Neuronal stem cell (in vitro differentiated cells): ENCODE measurements around the gene PKHD1.

ENCODE experiments used
- DNase-seq: peaks from one replicate; pipeline ENCODE4 v3.0.0-alpha.2; 2013; ENCODE audit warnings: low spot score
- H2AFZ ChIP-seq: one replicate; pipeline ENCODE4 v1.6.1; 2013; ENCODE audit warnings: mild to moderate bottlenecking, low read length, inconsistent platforms
- H2AK5ac ChIP-seq: 2 replicates; pipeline ENCODE4 v1.6.1; 2013; ENCODE audit warnings: low read depth, mild to moderate bottlenecking, inconsistent platforms, low read length, moderate library complexity, mixed read lengths
- H2BK120ac ChIP-seq: 2 replicates; pipeline ENCODE4 v1.6.1; 2013; ENCODE audit warnings: low read depth, mild to moderate bottlenecking, inconsistent platforms, low read length, moderate library complexity, mixed read lengths
- H2BK12ac ChIP-seq: one replicate; pipeline ENCODE4 v1.6.1; 2013; ENCODE audit warnings: low read length, inconsistent platforms
- H2BK15ac ChIP-seq: 2 replicates; pipeline ENCODE4 v1.6.1; 2013; ENCODE audit warnings: mild to moderate bottlenecking, low read length, inconsistent platforms, mixed read lengths
- H2BK5ac ChIP-seq: one replicate; pipeline ENCODE4 v1.6.1; 2013; ENCODE audit warnings: inconsistent platforms, mild to moderate bottlenecking, low read length, moderate library complexity
- H3K14ac ChIP-seq: one replicate; pipeline ENCODE4 v1.6.1; 2013; ENCODE audit warnings: low read length, inconsistent platforms
- H3K18ac ChIP-seq: 2 replicates; pipeline ENCODE4 v1.6.1; 2013; ENCODE audit warnings: low read length, inconsistent platforms
- H3K23ac ChIP-seq: 2 replicates; pipeline ENCODE4 v1.6.1; 2013; ENCODE audit warnings: low read depth, mild to moderate bottlenecking, mixed read lengths, low read length, inconsistent platforms; ENCODE audit not compliant: poor library complexity
- H3K27ac ChIP-seq: replicated peaks from 3 replicates; pipeline ENCODE4 v1.5.1; 2013; ENCODE audit warnings: low read length, inconsistent platforms
- H3K27me3 ChIP-seq, 3 experiments: 2 replicates each; pipeline ENCODE4 v1.6.1; 2013; ENCODE audit warnings: low read length in 3 of 3, mild to moderate bottlenecking in 2 of 3, inconsistent platforms in 1 of 3, low read depth in 1 of 3, mixed read lengths in 1 of 3, moderate library complexity in 1 of 3; ENCODE audit not compliant: control insufficient read depth in 3 of 3, insufficient read depth in 3 of 3
- H3K36me3 ChIP-seq, 2 donors: replicated peaks in 1 of 2; 2 replicates each; pipeline ENCODE4 v1.6.1; 2013; ENCODE audit warnings: low read length in 2 of 2; ENCODE audit not compliant: control insufficient read depth in 2 of 2, insufficient read depth in 2 of 2
- H3K4ac ChIP-seq: 2 replicates; pipeline ENCODE4 v1.6.1; 2013; ENCODE audit warnings: inconsistent platforms, mild to moderate bottlenecking, low read length, moderate library complexity
- H3K4me1 ChIP-seq, 2 donors: 1 replicate in 1 of 2; 2 replicates in 1 of 2; pipeline ENCODE4 v1.6.1; 2013; ENCODE audit warnings: low read length in 2 of 2, low read depth in 1 of 2; ENCODE audit not compliant: control insufficient read depth in 2 of 2, insufficient read depth in 1 of 2
- H3K4me2 ChIP-seq: one replicate; pipeline ENCODE4 v1.6.1; 2013; ENCODE audit warnings: mild to moderate bottlenecking, low read length, inconsistent platforms; ENCODE audit not compliant: insufficient read depth, poor library complexity, severe bottlenecking
- H3K4me3 ChIP-seq, 2 donors: 2 replicates each; pipeline ENCODE4 v1.5.1; 2013; ENCODE audit warnings: low read length in 2 of 2, mild to moderate bottlenecking in 2 of 2, inconsistent platforms in 1 of 2, moderate library complexity in 1 of 2
- H3K79me1 ChIP-seq: one replicate; pipeline ENCODE4 v1.6.1; 2013; ENCODE audit warnings: low read depth, mild to moderate bottlenecking, inconsistent platforms, low read length, moderate library complexity
- H3K9ac ChIP-seq: one replicate; pipeline ENCODE4 v1.6.1; 2013; ENCODE audit warnings: mild to moderate bottlenecking, low read depth, low read length, inconsistent platforms; ENCODE audit not compliant: poor library complexity
- H3K9me3 ChIP-seq, 2 donors: replicated peaks in 1 of 2; 2 replicates each; pipeline versions ENCODE3 to v1.6.1; 2013; ENCODE audit warnings: low read length in 2 of 2, mild to moderate bottlenecking in 2 of 2, inconsistent platforms in 1 of 2, low read depth in 1 of 2, mixed read lengths in 1 of 2, moderate library complexity in 1 of 2; ENCODE audit not compliant: control insufficient read depth in 2 of 2, insufficient read depth in 1 of 2
- H4K8ac ChIP-seq: one replicate; pipeline ENCODE4 v1.6.1; 2013; ENCODE audit warnings: low read depth, mild to moderate bottlenecking, inconsistent platforms, low read length, moderate library complexity
- H4K91ac ChIP-seq: one replicate; pipeline ENCODE4 v1.6.1; 2013; ENCODE audit warnings: low read length, low read depth, mild to moderate bottlenecking, inconsistent platforms; ENCODE audit not compliant: poor library complexity
- WGBS, 2 donors: extraction: QIAGEN DNeasy Blood & Tissue Kit; methylation state at CpG; one replicate each; pipeline ENCODE4 v1.1.7; 2013; ENCODE audit warnings: missing lambda C conversion rate in 2 of 2, mixed read lengths in 1 of 2; ENCODE audit not compliant: insufficient read length in 2 of 2, insufficient replicate concordance in 1 of 2; ENCODE audit errors: extremely low coverage in 2 of 2; 5-methylcytosine and 5-hydroxymethylcytosine counted together

PKHD1 gene

GRCh38 chr6:51654647-51655046 is 432.8 kb downstream of the PKHD1 start:
- H4K91ac ChIP-seq, result no peak overlapping the region
- H3K14ac ChIP-seq, result no peak overlapping the region
- no peak overlapping the region for H3K4ac ChIP-seq
- WGBS, 2 donors, result no CpG with 5 or more reads among the region's 5 CpGs
- DNase-seq, result no peak
- H3K9ac ChIP-seq, result no peak overlapping the region
- H3K27ac ChIP-seq, result no peak overlapping the region
- no peak overlapping the region for H4K8ac ChIP-seq
- no peak overlapping the region for H3K18ac ChIP-seq
- no peaks in the 10 kb centered on the region for H3K9me3 ChIP-seq
- H2BK15ac ChIP-seq, result no peak overlapping the region
- H2BK120ac ChIP-seq, result no peak overlapping the region
- no peak overlapping the region for H2AFZ ChIP-seq
- no peak overlapping the region for H3K23ac ChIP-seq
- H2BK12ac ChIP-seq, result no peak overlapping the region
- H3K27me3 ChIP-seq, result no peaks in the 10 kb centered on the region
- no peak overlapping the region for H2BK5ac ChIP-seq
- H3K4me3 ChIP-seq, result no peak overlapping the region
- H3K4me1 ChIP-seq, result no peaks in the 10 kb centered on the region
- no peak overlapping the region for H3K4me2 ChIP-seq
- H3K36me3 ChIP-seq, result no peaks in the 10 kb centered on the region
- H2AK5ac ChIP-seq, result no peak overlapping the region
- H3K79me1 ChIP-seq, result no peaks in the 10 kb centered on the region

DNA sequence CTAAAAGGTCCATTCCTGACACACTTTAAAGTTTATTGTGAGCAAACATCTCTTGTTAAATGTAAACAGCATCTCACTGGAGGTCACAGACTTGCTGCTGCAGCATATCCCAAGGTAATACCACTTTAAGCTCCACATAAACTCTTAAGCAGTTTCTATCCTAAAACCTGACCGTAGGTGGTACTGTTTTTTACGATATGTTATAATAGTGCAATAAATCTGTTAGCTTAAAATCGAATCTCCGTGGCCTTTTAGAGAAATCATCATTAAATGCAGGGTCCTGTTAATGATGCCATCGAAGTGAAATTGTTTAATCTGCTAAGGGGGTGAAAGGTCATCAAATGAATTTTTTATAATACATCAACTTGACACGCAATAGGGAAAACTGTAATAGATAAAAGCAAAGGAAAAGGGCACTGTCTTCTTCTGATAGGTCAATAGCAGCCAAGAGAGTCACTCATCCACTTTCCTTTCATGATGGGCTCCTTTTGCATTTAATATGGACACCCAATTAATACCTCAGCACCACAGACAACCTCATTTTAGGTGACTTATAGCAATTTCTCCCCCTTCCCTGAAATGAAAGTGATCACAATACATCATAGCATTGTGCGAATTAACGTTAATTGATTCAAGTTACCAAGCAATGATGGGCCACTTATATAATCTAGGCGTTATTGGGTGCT is 436.1 kb downstream of the PKHD1 start:
- no peaks in the 10 kb centered on the region for H3K4me1 ChIP-seq
- H3K36me3 ChIP-seq, result no peaks in the 10 kb centered on the region

GRCh38 chr6:51648774-51649173 is 438.6 kb downstream of the PKHD1 start:
- no peak overlapping the region for H4K91ac ChIP-seq
- no peak overlapping the region for H2BK12ac ChIP-seq
- no peak overlapping the region for H3K27ac ChIP-seq
- H2AFZ ChIP-seq, result no peak overlapping the region
- H3K9me3 ChIP-seq, result no peaks in the 10 kb centered on the region
- H4K8ac ChIP-seq, result no peak overlapping the region
- H3K9ac ChIP-seq, result no peak overlapping the region
- no peaks in the 10 kb centered on the region for H3K79me1 ChIP-seq
- H3K36me3 ChIP-seq, result no peaks in the 10 kb centered on the region
- H2BK120ac ChIP-seq, result no peak overlapping the region
- H3K27me3 ChIP-seq, result no peaks in the 10 kb centered on the region
- no peak overlapping the region for H3K14ac ChIP-seq
- no peak for DNase-seq
- no peak overlapping the region for H3K18ac ChIP-seq
- no peaks in the 10 kb centered on the region for H3K4me1 ChIP-seq
- H3K4me2 ChIP-seq, result no peak overlapping the region
- no peak overlapping the region for H2BK15ac ChIP-seq
- H2AK5ac ChIP-seq, result no peak overlapping the region
- H3K23ac ChIP-seq, result no peak overlapping the region
- H3K4ac ChIP-seq, result no peak overlapping the region
- H3K4me3 ChIP-seq, result no peak overlapping the region
- no peak overlapping the region for H2BK5ac ChIP-seq

More for the DNA sequence above, 436.1 kb downstream of the PKHD1 start:
- Histone ChIP-seq H3K27ac (no peak overlapping the region), H3K14ac (no peak overlapping the region), H3K79me1 (no peaks in the 10 kb centered on the region), H3K27me3 (no peaks in the 10 kb centered on the region), H4K8ac (no peak overlapping the region), H3K4me2 (no peak overlapping the region), H3K9ac (no peak overlapping the region), H3K4me3 (no peak overlapping the region), H4K91ac (no peak overlapping the region), H3K18ac (no peak overlapping the region), H2AFZ (no peak overlapping the region), H2BK120ac (no peak overlapping the region), H3K23ac (no peak overlapping the region), H3K9me3 (no peaks in the 10 kb centered on the region), H2BK15ac (no peak overlapping the region), H3K4ac (no peak overlapping the region), H2BK5ac (no peak overlapping the region), H2AK5ac (no peak overlapping the region), H2BK12ac (no peak overlapping the region)
- no CpG with 5 or more reads among the region's 9 CpGs for WGBS, 2 donors
- DNase-seq, result no peak

GRCh38 chr6:51648236-51648635 is 439.2 kb downstream of the PKHD1 start:
- no peak overlapping the region for H3K4ac ChIP-seq
- no peak overlapping the region for H4K8ac ChIP-seq
- no peaks in the 10 kb centered on the region for H3K9me3 ChIP-seq
- no peaks in the 10 kb centered on the region for H3K4me1 ChIP-seq
- H3K9ac ChIP-seq, result no peak overlapping the region
- no peak overlapping the region for H2AK5ac ChIP-seq
- H2AFZ ChIP-seq, result no peak overlapping the region
- no peak overlapping the region for H3K14ac ChIP-seq
- H3K27ac ChIP-seq, result no peak overlapping the region
- H3K4me2 ChIP-seq, result no peak overlapping the region
- H4K91ac ChIP-seq, result no peak overlapping the region
- no peak overlapping the region for H3K23ac ChIP-seq
- no peak overlapping the region for H3K4me3 ChIP-seq
- H3K27me3 ChIP-seq, result no peaks in the 10 kb centered on the region
- H2BK120ac ChIP-seq, result no peak overlapping the region
- H3K79me1 ChIP-seq, result no peaks in the 10 kb centered on the region
- no peak overlapping the region for H3K18ac ChIP-seq
- no peak overlapping the region for H2BK15ac ChIP-seq
- DNase-seq, result no peak
- no peak overlapping the region for H2BK5ac ChIP-seq
- no peaks in the 10 kb centered on the region for H3K36me3 ChIP-seq
- H2BK12ac ChIP-seq, result no peak overlapping the region
